Middle frontal gyrus (tissue), 1 donor: Measurements from ENCODE around the gene PTOV1.

Experiments used
- DNase-seq: peaks from one replicate; pipeline ENCODE4 v3.0.0-alpha.2; 2015; ENCODE audit warnings: low spot score; ENCODE audit errors: extremely low spot score

PTOV1 gene

GRCh38 chr19:49850487-49851342 is at the start of gene PTOV1:
Gene PTOV1 (plus strand): TSS chr19:49851159.
- peak; percentile 92 for DNase-seq

GRCh38 chr19:49801401-49801888 is 49.5 kb upstream of the PTOV1 start:
- DNase-seq: no peak

- peak; percentile 90 for DNase-seq
These were observed 48.8 kb upstream of the PTOV1 start for GRCh38 chr19:49801966-49802661.

- no peak for DNase-seq
These were observed 48.0 kb upstream of the PTOV1 start for GRCh38 chr19:49802836-49803528.

- DNase-seq: no peak
These were observed 47.5 kb upstream of the PTOV1 start for GRCh38 chr19:49803529-49803856.

GRCh38 chr19:49805822-49806619 is 44.9 kb upstream of the PTOV1 start:
- no peak for DNase-seq

GRCh38 chr19:49806620-49806959 is 44.4 kb upstream of the PTOV1 start:
- DNase-seq: no peak

GRCh38 chr19:49807058-49807903 is 43.7 kb upstream of the PTOV1 start:
- no peak for DNase-seq

- DNase-seq: no peak
These were observed 42.9 kb upstream of the PTOV1 start for GRCh38 chr19:49807904-49808675.

- peak; percentile 49 for DNase-seq
These were observed 42.2 kb upstream of the PTOV1 start for GRCh38 chr19:49808711-49809159.

GRCh38 chr19:49809160-49809940 is 41.6 kb upstream of the PTOV1 start:
- DNase-seq: no peak

GRCh38 chr19:49809941-49810389 is 41.0 kb upstream of the PTOV1 start:
- DNase-seq: no peak

GRCh38 chr19:49811328-49811727 is 39.6 kb upstream of the PTOV1 start:
- no peak for DNase-seq

- DNase-seq: no peak
These were observed 38.4 kb upstream of the PTOV1 start for GRCh38 chr19:49812452-49812996.

- DNase-seq: peak; percentile 95
These were observed 37.7 kb upstream of the PTOV1 start, which contains the start of gene FUZ for GRCh38 chr19:49812997-49813861. Gene FUZ (minus strand): TSS chr19:49813292. CDS start chr19:49813106, 186 bp downstream.

- DNase-seq: no peak
These were observed 36.9 kb upstream of the PTOV1 start for GRCh38 chr19:49814010-49814409.

GRCh38 chr19:49816590-49816989 is 34.4 kb upstream of the PTOV1 start:
- no peak for DNase-seq
